HL-60 (cell line): Measurements from ENCODE around the gene CFAP74.

Experiments used
- DNase-seq, 2 experiments: peaks; one replicate each; pipeline ENCODE4 v3.0.0-alpha.2; 2010 to 2020; ENCODE audit warnings: low read depth in 1 of 2, low spot score in 1 of 2
- H3K27ac ChIP-seq: fragments of 250-450 bp; sonication (Bioruptor Pico); replicated peaks from 2 replicates; pipeline ENCODE4 v1.5.1; 2020; ENCODE audit warnings: mild to moderate bottlenecking, moderate library complexity
- H3K27me3 ChIP-seq: fragments of 250-450 bp; sonication (Bioruptor Pico); 2 replicates; pipeline ENCODE4 v1.5.1; 2021; ENCODE audit warnings: mild to moderate bottlenecking, moderate library complexity; ENCODE audit not compliant: insufficient read depth, poor library complexity, severe bottlenecking
- H3K4me3 ChIP-seq: replicated peaks from 2 replicates; pipeline ENCODE4 v1.5.1; 2011; ENCODE audit warnings: mild to moderate bottlenecking, control low read depth, low read length; ENCODE audit not compliant: insufficient read depth
- GABPA ChIP-seq: IDR thresholded peaks from 2 replicates; pipeline ENCODE4 v1.6.1; 2012; ENCODE audit warnings: low read depth
- POLR2AphosphoS5 ChIP-seq: IDR thresholded peaks from 2 replicates; pipeline ENCODE4 v1.6.1; 2012; ENCODE audit warnings: low read depth
- SPI1 ChIP-seq: IDR thresholded peaks from 2 replicates; pipeline ENCODE4 v1.6.1; 2012; ENCODE audit warnings: low read depth, mild to moderate bottlenecking, borderline replicate concordance
- TF ChIP-seq, protein P1 (sequence below): IDR thresholded peaks from one replicate; pipeline ENCODE4 v1.5.1; 2011; ENCODE audit warnings: low read length, control low read depth, inconsistent platforms; ENCODE audit not compliant: insufficient read depth
- TF ChIP-seq, protein P2 (sequence below): IDR thresholded peaks from 2 replicates; pipeline ENCODE4 v1.6.1; 2012; ENCODE audit warnings: low read depth; ENCODE audit not compliant: insufficient replicate concordance

The CFAP74 gene

DNA sequence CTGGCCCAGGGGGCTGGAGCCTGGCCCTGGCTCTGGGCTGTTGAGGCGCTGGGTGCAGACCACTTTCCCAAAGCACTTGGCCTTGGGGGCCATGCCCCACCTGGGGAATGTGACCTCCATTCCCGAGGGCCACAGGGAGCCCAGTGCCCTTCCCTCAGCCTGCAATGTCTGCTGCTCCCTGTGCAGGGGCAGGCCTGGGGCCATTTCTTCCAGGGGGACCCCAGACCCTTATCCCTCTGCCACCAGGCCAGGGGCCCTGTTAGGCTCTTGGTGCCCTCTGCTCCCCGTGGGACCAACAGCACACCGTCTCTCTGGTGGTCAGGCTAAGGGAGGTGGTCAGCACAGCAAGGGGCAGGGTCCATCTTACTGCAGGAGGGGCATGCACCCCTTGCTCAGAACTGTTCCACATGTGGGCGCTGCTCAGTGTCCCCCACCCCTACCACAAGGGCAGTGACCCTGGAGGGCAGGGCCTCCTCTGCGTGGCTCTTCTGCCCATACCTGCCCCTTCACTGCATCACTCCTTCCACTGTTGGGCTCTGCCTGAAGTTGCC lies 83.5 kb downstream of the CFAP74 start:
- no peak for TF ChIP-seq POLR2AphosphoS5
- no peak for TF ChIP-seq GABPA
- TF ChIP-seq, protein P1, sequence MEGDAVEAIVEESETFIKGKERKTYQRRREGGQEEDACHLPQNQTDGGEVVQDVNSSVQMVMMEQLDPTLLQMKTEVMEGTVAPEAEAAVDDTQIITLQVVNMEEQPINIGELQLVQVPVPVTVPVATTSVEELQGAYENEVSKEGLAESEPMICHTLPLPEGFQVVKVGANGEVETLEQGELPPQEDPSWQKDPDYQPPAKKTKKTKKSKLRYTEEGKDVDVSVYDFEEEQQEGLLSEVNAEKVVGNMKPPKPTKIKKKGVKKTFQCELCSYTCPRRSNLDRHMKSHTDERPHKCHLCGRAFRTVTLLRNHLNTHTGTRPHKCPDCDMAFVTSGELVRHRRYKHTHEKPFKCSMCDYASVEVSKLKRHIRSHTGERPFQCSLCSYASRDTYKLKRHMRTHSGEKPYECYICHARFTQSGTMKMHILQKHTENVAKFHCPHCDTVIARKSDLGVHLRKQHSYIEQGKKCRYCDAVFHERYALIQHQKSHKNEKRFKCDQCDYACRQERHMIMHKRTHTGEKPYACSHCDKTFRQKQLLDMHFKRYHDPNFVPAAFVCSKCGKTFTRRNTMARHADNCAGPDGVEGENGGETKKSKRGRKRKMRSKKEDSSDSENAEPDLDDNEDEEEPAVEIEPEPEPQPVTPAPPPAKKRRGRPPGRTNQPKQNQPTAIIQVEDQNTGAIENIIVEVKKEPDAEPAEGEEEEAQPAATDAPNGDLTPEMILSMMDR = no peak
- no peak for TF ChIP-seq SPI1
- TF ChIP-seq, protein P2, sequence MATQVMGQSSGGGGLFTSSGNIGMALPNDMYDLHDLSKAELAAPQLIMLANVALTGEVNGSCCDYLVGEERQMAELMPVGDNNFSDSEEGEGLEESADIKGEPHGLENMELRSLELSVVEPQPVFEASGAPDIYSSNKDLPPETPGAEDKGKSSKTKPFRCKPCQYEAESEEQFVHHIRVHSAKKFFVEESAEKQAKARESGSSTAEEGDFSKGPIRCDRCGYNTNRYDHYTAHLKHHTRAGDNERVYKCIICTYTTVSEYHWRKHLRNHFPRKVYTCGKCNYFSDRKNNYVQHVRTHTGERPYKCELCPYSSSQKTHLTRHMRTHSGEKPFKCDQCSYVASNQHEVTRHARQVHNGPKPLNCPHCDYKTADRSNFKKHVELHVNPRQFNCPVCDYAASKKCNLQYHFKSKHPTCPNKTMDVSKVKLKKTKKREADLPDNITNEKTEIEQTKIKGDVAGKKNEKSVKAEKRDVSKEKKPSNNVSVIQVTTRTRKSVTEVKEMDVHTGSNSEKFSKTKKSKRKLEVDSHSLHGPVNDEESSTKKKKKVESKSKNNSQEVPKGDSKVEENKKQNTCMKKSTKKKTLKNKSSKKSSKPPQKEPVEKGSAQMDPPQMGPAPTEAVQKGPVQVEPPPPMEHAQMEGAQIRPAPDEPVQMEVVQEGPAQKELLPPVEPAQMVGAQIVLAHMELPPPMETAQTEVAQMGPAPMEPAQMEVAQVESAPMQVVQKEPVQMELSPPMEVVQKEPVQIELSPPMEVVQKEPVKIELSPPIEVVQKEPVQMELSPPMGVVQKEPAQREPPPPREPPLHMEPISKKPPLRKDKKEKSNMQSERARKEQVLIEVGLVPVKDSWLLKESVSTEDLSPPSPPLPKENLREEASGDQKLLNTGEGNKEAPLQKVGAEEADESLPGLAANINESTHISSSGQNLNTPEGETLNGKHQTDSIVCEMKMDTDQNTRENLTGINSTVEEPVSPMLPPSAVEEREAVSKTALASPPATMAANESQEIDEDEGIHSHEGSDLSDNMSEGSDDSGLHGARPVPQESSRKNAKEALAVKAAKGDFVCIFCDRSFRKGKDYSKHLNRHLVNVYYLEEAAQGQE = no peak
- no peak overlapping the region for H3K4me3 ChIP-seq

DNA sequence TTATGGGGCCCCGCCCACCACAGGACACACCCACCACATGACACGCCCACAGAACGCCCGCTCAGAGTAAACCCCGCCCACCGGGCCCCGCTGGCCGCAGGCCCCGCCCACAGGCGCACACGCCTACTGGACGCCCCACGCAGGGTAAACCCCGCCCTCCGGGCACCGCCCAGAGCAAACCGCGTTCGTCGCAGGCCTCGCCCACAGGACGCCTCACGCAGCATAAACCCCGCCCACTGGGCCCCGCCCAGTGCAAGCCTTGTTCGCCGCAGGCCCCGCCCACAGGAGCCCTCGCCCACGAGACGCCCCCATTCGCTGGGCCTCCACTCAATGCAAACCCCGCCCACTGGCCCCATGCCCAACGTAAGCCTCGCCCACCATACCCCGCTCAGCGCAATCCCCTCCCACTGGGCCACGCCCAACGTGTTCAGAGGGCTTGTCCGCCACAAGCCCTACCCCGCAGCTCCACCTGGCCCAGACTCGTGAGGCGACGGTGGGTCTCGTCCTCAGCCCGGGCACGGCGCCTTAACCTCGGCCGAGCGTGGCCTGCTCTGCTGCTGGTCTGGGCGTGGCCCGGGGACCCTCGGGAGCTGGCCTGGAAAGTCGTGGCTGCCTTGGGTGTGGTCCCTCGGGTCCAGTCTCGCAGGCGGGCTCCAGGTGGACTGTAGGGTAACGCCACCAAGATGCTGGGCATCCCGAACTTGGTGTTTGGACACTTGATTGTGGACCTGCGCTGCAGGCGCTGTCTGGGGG lies 84.1 kb downstream of the CFAP74 start:
- DNase-seq = peak; percentile 96 to 97
- TF ChIP-seq POLR2AphosphoS5 (no peak), GABPA (no peak), SPI1 (no peak)
- TF ChIP-seq, protein P1 = no peak
- TF ChIP-seq, protein P2 = no peak
- Histone ChIP-seq H3K4me3 (peak overlapping the region; percentile 56), H3K27ac (no peak overlapping the region), H3K27me3 (no peaks in the 10 kb centered on the region)

More for the DNA sequence above, 83.5 kb downstream of the CFAP74 start:
- peaks cover 2% of the 10 kb centered on the region for H3K27me3 ChIP-seq
- no peak overlapping the region for H3K27ac ChIP-seq
- no peak for DNase-seq

DNA sequence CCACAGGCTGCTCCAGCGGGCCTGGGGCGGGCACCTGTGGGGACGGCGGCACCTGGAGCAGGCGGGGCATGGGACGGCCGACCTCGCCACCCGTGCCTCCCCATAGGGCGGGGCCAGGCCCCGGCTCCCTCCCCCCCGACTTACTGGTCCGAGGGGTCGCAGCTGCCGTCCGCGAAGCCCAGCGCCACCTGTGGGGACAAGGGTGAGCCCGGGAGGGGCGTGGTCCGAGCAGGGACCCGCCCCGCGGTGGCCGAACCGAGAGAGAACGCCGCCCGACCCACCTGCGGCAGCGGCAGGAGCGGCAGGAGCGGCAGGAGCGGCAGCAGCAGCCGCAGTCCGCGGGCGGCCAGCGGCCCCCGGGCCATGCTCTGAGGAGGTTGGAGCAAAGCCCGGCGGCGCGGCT lies 84.7 kb downstream of the CFAP74 start, which contains the start of gene TMEM52:
Gene TMEM52, minus strand, starts transcription at position 379 of the 403 bp plus-strand sequence. Its CDS starts 14 bp downstream, at position 365.
- no peak for DNase-seq
- H3K4me3 ChIP-seq = peak within 1 kb of the TSS; percentile 56
- TF ChIP-seq, protein P2 = no peak
- TF ChIP-seq, protein P1 = no peak
- TF ChIP-seq POLR2AphosphoS5 (no peak), SPI1 (no peak), GABPA (no peak)
- H3K27ac ChIP-seq = no peak within 1 kb of the TSS
- H3K27me3 ChIP-seq = no peaks in the 10 kb centered on the region
